Left lung (tissue), 10 donors: ENCODE data around the gene ITGA3. TPM values are rescaled to one million over a fixed set of nuclear protein-coding genes. Genes with fewer than 3 reads are reported as not detected.
"Not testable (repeated sequence)": the region's sequence is repeated elsewhere in the genome, so short reads cannot be mapped to it uniquely, and the experiment has no call there.

Source experiments
- ATAC-seq: fragments of 200-7000 bp; cut with Tn5 transposase; one replicate; pipeline ENCODE4 v1.9.1; 2020; ENCODE audit warnings: moderate library complexity
- DNase-seq, 4 donors: peaks; one replicate each; pipeline ENCODE4 v3.0.0-alpha.2; 2013 to 2020
- H3K27ac ChIP-seq, 2 donors: fragments of 200-600 bp; sonication (generic) in 1 of 2; one replicate each; pipeline versions ENCODE4 v1.5.0 to v1.8.0; 2020 to 2021
- H3K27me3 ChIP-seq, 2 donors: fragments of 200-600 bp; sonication (generic) in 1 of 2; one replicate each; pipeline versions ENCODE4 v1.5.0 to v1.8.0; 2020 to 2021
- H3K36me3 ChIP-seq, 2 donors: fragments of 200-600 bp; sonication (generic) in 1 of 2; one replicate each; pipeline versions ENCODE4 v1.5.0 to v1.8.0; 2020 to 2021
- H3K4me1 ChIP-seq, 2 donors: fragments of 200-600 bp; one replicate each; pipeline ENCODE4 v1.8.0; 2021
- H3K4me3 ChIP-seq, 2 donors: fragments of 200-600 bp; sonication (generic) in 1 of 2; one replicate each; pipeline versions ENCODE4 v1.5.0 to v1.8.0; 2020 to 2021; ENCODE audit warnings: mild to moderate bottlenecking in 1 of 2
- H3K9me3 ChIP-seq, 2 donors: fragments of 200-600 bp; sonication (generic) in 1 of 2; one replicate each; pipeline versions ENCODE4 v1.5.0 to v1.8.0; 2020 to 2021
- CTCF ChIP-seq, 2 donors: fragments of 200-600 bp; sonication (generic) in 1 of 2; IDR thresholded peaks; one replicate each; pipeline versions ENCODE4 v1.5.0 to v1.8.0; 2021; ENCODE audit warnings: antibody characterized with exemption in 2 of 2
- intact Hi-C, 2 donors: fragments of 100-400 bp; cut with DNase I; formaldehyde crosslinking; loops; one replicate each; pipeline versions ENCODE4 v1.11.2 to v1.14.2; 2022
- polyA plus RNA-seq, 6 donors: library from polyadenylated mRNA; unstranded; fragments of 120-200 nt; gene quantifications; one replicate each; pipeline ENCODE4 v1.2.1, GENCODE V29; 2013; ENCODE audit not compliant: insufficient read length in 6 of 6
- total RNA-seq, 2 donors: library from RNA; stranded (reverse); fragmentation: NEBNext Ultra II Directional; extraction: Animal tissue kit (Norgen Biotek cat#: 25700); gene quantifications; one replicate each; pipeline ENCODE4 v1.2.1, GENCODE V29; 2021
- donor health status: DM: no; HTN: yes; CAD: no.
- donor health status: DM: no; HTN: no; CAD: no.

Gene ITGA3
- total and polyA plus RNA-seq, 8 donors = 43.0 to 311 (median 56.5) TPM

GRCh38 chr17:50059256-50059655, 3.3 kb downstream of the ITGA3 start:
- intact Hi-C loops = no loop called here
- Histone ChIP-seq H3K4me1 (peaks cover 69 to 97% of the 10 kb centered on the region in 2 donors), H3K36me3 (no peaks in the 10 kb centered on the region), H3K27ac (peak overlapping the region; percentile 60 to 78), H3K27me3 (peaks cover 0 to 39% of the 10 kb centered on the region in 2 donors), H3K4me3 (peak overlapping the region in 1 of 2 donors; percentile 61), H3K9me3 (no peaks in the 10 kb centered on the region)
- no peak for TF ChIP-seq CTCF (IDR thresholded peaks at IDR 0.05)
- ATAC-seq (no peak), DNase-seq (no peak)

GRCh38 chr17:50059759-50060273, 3.9 kb downstream of the ITGA3 start:
- peaks cover 72 to 97% of the 10 kb centered on the region in 2 donors for H3K4me1 ChIP-seq
- no peaks in the 10 kb centered on the region for H3K36me3 ChIP-seq
- no peaks in the 10 kb centered on the region for H3K9me3 ChIP-seq
- peaks cover 0 to 34% of the 10 kb centered on the region in 2 donors for H3K27me3 ChIP-seq
- DNase-seq = no peak
- H3K4me3 ChIP-seq = peak overlapping the region in 1 of 2 donors; percentile 61
- no peak for ATAC-seq
- intact Hi-C loops = no loop called here
- TF ChIP-seq CTCF (IDR thresholded peaks at IDR 0.05) = no peak
- peak overlapping the region; percentile 60 to 78 for H3K27ac ChIP-seq

GRCh38 chr17:50060951-50061712, 5.2 kb downstream of the ITGA3 start:
- no peak for TF ChIP-seq CTCF (IDR thresholded peaks at IDR 0.05)
- Histone ChIP-seq H3K27ac (peak overlapping the region; percentile 72 to 78), H3K4me3 (no peak overlapping the region), H3K27me3 (peaks cover 0 to 20% of the 10 kb centered on the region in 2 donors), H3K9me3 (no peaks in the 10 kb centered on the region), H3K4me1 (peaks cover 67 to 97% of the 10 kb centered on the region in 2 donors), H3K36me3 (no peaks in the 10 kb centered on the region)
- ATAC-seq (peak; percentile 59), DNase-seq (peak in 3 of 4 donors; percentile 79 to 90 (median 86))
- intact Hi-C loops = no loop called here

GRCh38 chr17:50061713-50062045, 5.8 kb downstream of the ITGA3 start:
- H3K36me3 ChIP-seq, DNase-seq, ATAC-seq, intact Hi-C loops, H3K4me3 ChIP-seq, H3K9me3 ChIP-seq: not testable (repeated sequence)
- peaks cover 67 to 91% of the 10 kb centered on the region in 2 donors for H3K4me1 ChIP-seq
- peak overlapping the region; percentile 72 to 78 for H3K27ac ChIP-seq
- peaks cover 0 to 15% of the 10 kb centered on the region in 2 donors for H3K27me3 ChIP-seq

- Histone ChIP-seq H3K36me3 (peaks cover 0 to 8% of the 10 kb centered on the region in 2 donors), H3K4me1 (peaks cover 65 to 83% of the 10 kb centered on the region in 2 donors), H3K27me3 (peaks cover 0 to 6% of the 10 kb centered on the region in 2 donors), H3K9me3 (no peaks in the 10 kb centered on the region), H3K27ac (peak overlapping the region; percentile 72 to 78), H3K4me3 (no peak overlapping the region)
- intact Hi-C loops = no loop called here
- ATAC-seq (peak; percentile 80), DNase-seq (peak; percentile 33 to 93 (median 84))
- no peak for TF ChIP-seq CTCF (IDR thresholded peaks at IDR 0.05)
Observed at GRCh38 chr17:50062293-50063243, 6.7 kb downstream of the ITGA3 start.
